Astrocyte (in vitro differentiated cells and primary cell): Measurements from ENCODE around the gene PDZRN4.

Experiments used
- EZH2 ChIP-seq: IDR thresholded peaks from 2 replicates; pipeline ENCODE4 v1.6.1; 2012; ENCODE audit warnings: mild to moderate bottlenecking, low read length, inconsistent platforms; ENCODE audit not compliant: insufficient read depth
- TF ChIP-seq, protein P1 (sequence below): IDR thresholded peaks from 2 replicates; pipeline ENCODE4 v1.5.1; 2011; ENCODE audit warnings: low read depth, mild to moderate bottlenecking, inconsistent platforms, low read length, moderate library complexity; ENCODE audit not compliant: insufficient read depth

DNA sequence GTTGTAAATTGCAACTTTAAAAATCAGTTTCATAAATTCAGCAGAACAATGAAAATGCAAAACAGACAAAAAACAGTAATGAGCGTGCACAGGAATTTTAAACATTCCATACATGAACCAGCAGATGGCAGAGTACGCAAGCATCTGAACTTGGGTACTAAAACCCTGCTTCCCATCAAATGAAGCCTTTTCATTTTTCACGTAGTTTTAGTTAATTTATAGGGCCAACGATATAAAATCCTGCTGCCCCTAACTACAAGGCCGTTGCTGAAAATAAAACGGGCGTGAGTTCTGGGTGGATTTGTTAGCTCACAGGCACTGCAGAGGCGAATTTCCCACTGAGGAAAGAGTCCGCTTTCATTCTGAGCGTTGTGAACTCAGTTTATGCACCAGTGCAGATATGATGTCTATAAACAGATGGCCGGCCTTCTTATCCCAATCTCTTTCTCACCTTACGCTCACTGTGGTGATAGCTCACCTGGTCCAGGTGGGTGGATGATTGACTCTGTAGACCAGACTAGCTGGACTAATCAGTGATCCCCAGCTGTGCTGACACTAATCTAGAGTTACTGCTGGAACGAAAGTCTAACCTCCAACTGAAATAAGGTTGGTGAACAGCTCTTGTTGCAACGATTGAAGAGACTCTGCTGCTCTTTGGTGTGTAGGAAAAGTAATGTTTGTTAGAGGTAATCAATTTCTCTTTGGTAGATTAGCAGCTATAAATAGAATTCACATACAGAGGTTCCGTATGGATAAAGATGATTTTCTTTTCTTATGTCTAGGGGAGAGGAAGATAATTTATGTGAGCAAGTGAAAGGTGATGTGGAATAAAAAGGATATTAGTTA lies 89.2 kb downstream of the PDZRN4 start:
- TF ChIP-seq, protein P1, sequence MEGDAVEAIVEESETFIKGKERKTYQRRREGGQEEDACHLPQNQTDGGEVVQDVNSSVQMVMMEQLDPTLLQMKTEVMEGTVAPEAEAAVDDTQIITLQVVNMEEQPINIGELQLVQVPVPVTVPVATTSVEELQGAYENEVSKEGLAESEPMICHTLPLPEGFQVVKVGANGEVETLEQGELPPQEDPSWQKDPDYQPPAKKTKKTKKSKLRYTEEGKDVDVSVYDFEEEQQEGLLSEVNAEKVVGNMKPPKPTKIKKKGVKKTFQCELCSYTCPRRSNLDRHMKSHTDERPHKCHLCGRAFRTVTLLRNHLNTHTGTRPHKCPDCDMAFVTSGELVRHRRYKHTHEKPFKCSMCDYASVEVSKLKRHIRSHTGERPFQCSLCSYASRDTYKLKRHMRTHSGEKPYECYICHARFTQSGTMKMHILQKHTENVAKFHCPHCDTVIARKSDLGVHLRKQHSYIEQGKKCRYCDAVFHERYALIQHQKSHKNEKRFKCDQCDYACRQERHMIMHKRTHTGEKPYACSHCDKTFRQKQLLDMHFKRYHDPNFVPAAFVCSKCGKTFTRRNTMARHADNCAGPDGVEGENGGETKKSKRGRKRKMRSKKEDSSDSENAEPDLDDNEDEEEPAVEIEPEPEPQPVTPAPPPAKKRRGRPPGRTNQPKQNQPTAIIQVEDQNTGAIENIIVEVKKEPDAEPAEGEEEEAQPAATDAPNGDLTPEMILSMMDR: peak; percentile 66
- TF ChIP-seq EZH2: no peak
